ENCODE results near the gene ERCC6L2. TPM values are rescaled to one million over a fixed set of nuclear protein-coding genes. Genes with fewer than 3 reads are reported as not detected.

ERCC6L2 gene
- total and polyA plus RNA-seq, 2 donors (not counting 3 experiments of a cell fraction or from before 2014, with no cell fraction given), result 4.7 to 31.8 TPM

DNA sequence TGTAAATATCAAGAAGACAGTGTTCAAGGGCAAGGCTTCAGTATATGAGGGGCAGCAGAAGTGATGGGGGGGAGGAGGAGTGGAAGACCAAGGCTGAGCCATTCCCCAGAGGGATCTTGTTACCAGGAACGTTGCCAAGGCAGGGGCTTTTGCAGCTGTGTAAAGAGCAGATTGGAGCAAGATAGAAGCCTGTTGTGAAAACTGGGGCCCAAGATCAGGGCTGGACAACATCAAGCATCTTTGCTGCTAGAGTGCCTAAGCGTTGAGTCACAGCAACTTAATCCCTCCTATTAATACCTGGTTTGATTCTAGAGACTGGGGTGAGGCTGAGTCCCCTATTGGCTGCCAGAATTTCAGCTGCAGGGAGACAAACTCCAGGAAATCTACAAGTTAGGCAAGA is 18.4 kb upstream of the ERCC6L2 start:
- Histone ChIP-seq H4K20me1 (replicated peaks; ENCODE audit: control insufficient read depth, extremely low read depth, insufficient read depth, low read length) (no peaks in the 10 kb centered on the region), H3K4me3 (replicated peaks in 1 of 3; ENCODE audit: insufficient read depth in 1 of 3, low read depth in 1 of 3, low read length in 3 of 3) (no peak overlapping the region), H3K9me1 (replicated peaks; ENCODE audit: control insufficient read depth, extremely low read depth, insufficient read depth, low read length) (no peaks in the 10 kb centered on the region), H3K9ac (replicated peaks; ENCODE audit: extremely low read depth, insufficient read depth, low read length) (no peak overlapping the region), H3K4me1 (ENCODE audit: control insufficient read depth, extremely low read depth, insufficient read depth, low read length) (peaks cover 50% of the 10 kb centered on the region), H3K79me2 (ENCODE audit: control insufficient read depth, insufficient read depth, low read length) (no peaks in the 10 kb centered on the region), H3K9me3 (replicated peaks; ENCODE audit: control insufficient read depth, insufficient read depth, low read length) (no peaks in the 10 kb centered on the region), H3K4me2 (ENCODE audit: insufficient read depth, low read length) (no peak overlapping the region), H3K27ac (ENCODE audit: insufficient read depth, low read depth, low read length) (no peak overlapping the region), H3K36me3 (ENCODE audit: control insufficient read depth in 2 of 2, extremely low read depth in 1 of 2, insufficient read depth in 2 of 2, low read length in 2 of 2) (no peaks in the 10 kb centered on the region), H3K27me3 (ENCODE audit: control insufficient read depth in 2 of 2, insufficient read depth in 2 of 2, low read length in 2 of 2) (no peaks in the 10 kb centered on the region), H2AFZ (ENCODE audit: low read depth, low read length) (no peak overlapping the region)
- CTCF ChIA-PET, result no interaction called here
- intact Hi-C loops (cut with micrococcal nuclease), result loop anchor here (2.0 kb wide), 1 partner anchor 18 kb away; the partner anchor contains the start of gene ERCC6L2
- FAIRE-seq, result no peak
- peak; percentile 64 for DNase-seq (ENCODE audit: low read depth, low spot score)
- POLR2A ChIA-PET, result no interaction called here
- BruUV-seq (replicated peaks), result no TSS peak
- dilution Hi-C loops (cut with MboI; ENCODE audit: extremely low pct_ligation_motif_present, low sequenced_read_pairs), result no loop called here
- TF ChIP-seq MYC (IDR thresholded peaks at IDR 0.05; ENCODE audit: low read depth, low read length), result no peak
- TF ChIP-seq EZH2 (IDR thresholded peaks at IDR 0.05; ENCODE audit: borderline replicate concordance, low read depth, low read length, severe bottlenecking), result no peak
- peak; percentile 61 for TF ChIP-seq GATA2 (IDR thresholded peaks at IDR 0.05; ENCODE audit: insufficient read depth, insufficient read length, low read depth, low read length)

DNA sequence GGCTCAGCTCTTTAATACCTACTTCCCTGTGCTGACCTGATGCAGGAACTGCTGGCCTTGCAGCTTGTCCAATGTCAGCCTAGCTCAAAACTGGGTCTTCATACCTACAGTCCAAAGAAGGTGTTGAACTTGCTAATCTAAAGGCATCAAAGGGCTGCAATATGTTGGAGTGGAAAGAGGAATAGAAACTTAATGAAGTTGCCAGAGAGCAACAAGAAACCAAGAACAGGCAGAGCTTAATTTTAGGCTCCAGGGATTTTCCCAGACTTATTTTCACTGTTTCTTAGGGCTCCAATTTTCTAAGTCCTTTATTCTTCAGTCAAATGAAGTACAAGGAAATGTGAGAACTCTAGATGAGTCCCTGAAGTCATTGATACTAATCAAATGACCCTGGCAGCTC is 17.6 kb upstream of the ERCC6L2 start:
- POLR2A ChIA-PET, result no interaction called here
- H3K79me2 ChIP-seq (ENCODE audit: control insufficient read depth, insufficient read depth, low read length), result no peaks in the 10 kb centered on the region
- no peaks in the 10 kb centered on the region for H3K9me3 ChIP-seq (replicated peaks; ENCODE audit: control insufficient read depth, insufficient read depth, low read length)
- no TSS peak for BruUV-seq (replicated peaks)
- H2AFZ ChIP-seq (ENCODE audit: low read depth, low read length), result no peak overlapping the region
- TF ChIP-seq POLR2A (IDR thresholded peaks at IDR 0.05; ENCODE audit: low read depth, low read length) (no peak), FOS (IDR thresholded peaks at IDR 0.05; ENCODE audit: borderline replicate concordance, insufficient read depth, low read length) (no peak), JUN (IDR thresholded peaks at IDR 0.05; ENCODE audit: borderline replicate concordance, insufficient read depth, insufficient read length, low read depth) (no peak), POLR2AphosphoS5 (IDR thresholded peaks at IDR 0.05; ENCODE audit: insufficient read depth, low read depth, low read length) (no peak), EZH2 (IDR thresholded peaks at IDR 0.05; ENCODE audit: borderline replicate concordance, low read depth, low read length, severe bottlenecking) (no peak), GATA2 (IDR thresholded peaks at IDR 0.05; ENCODE audit: insufficient read depth, insufficient read length, low read depth, low read length) (no peak), MYC (IDR thresholded peaks at IDR 0.05; ENCODE audit: low read depth, low read length) (no peak)
- TF ChIP-seq, protein P1, sequence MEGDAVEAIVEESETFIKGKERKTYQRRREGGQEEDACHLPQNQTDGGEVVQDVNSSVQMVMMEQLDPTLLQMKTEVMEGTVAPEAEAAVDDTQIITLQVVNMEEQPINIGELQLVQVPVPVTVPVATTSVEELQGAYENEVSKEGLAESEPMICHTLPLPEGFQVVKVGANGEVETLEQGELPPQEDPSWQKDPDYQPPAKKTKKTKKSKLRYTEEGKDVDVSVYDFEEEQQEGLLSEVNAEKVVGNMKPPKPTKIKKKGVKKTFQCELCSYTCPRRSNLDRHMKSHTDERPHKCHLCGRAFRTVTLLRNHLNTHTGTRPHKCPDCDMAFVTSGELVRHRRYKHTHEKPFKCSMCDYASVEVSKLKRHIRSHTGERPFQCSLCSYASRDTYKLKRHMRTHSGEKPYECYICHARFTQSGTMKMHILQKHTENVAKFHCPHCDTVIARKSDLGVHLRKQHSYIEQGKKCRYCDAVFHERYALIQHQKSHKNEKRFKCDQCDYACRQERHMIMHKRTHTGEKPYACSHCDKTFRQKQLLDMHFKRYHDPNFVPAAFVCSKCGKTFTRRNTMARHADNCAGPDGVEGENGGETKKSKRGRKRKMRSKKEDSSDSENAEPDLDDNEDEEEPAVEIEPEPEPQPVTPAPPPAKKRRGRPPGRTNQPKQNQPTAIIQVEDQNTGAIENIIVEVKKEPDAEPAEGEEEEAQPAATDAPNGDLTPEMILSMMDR (IDR thresholded peaks at IDR 0.05; ENCODE audit: extremely low read depth in 1 of 2, insufficient read depth in 1 of 2, low read depth in 1 of 2, low read length in 2 of 2), result no peak
- TF ChIP-seq, protein P2, sequence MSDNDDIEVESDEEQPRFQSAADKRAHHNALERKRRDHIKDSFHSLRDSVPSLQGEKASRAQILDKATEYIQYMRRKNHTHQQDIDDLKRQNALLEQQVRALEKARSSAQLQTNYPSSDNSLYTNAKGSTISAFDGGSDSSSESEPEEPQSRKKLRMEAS (IDR thresholded peaks at IDR 0.05; ENCODE audit: insufficient read depth, insufficient read length), result no peak
- no peak overlapping the region for H3K4me2 ChIP-seq (ENCODE audit: insufficient read depth, low read length)
- FAIRE-seq (no peak), DNase-seq (ENCODE audit: low read depth, low spot score) (no peak)
- CTCF ChIA-PET, result no interaction called here
- no peak overlapping the region for H3K4me3 ChIP-seq (replicated peaks in 1 of 3; ENCODE audit: insufficient read depth in 1 of 3, low read depth in 1 of 3, low read length in 3 of 3)
- H3K36me3 ChIP-seq (ENCODE audit: control insufficient read depth in 2 of 2, extremely low read depth in 1 of 2, insufficient read depth in 2 of 2, low read length in 2 of 2), result no peaks in the 10 kb centered on the region
- no peaks in the 10 kb centered on the region for H3K27me3 ChIP-seq (ENCODE audit: control insufficient read depth in 2 of 2, insufficient read depth in 2 of 2, low read length in 2 of 2)
- peaks cover 42% of the 10 kb centered on the region for H3K4me1 ChIP-seq (ENCODE audit: control insufficient read depth, extremely low read depth, insufficient read depth, low read length)
- no peaks in the 10 kb centered on the region for H4K20me1 ChIP-seq (replicated peaks; ENCODE audit: control insufficient read depth, extremely low read depth, insufficient read depth, low read length)
- H3K9me1 ChIP-seq (replicated peaks; ENCODE audit: control insufficient read depth, extremely low read depth, insufficient read depth, low read length), result no peaks in the 10 kb centered on the region
- H3K27ac ChIP-seq (ENCODE audit: insufficient read depth, low read depth, low read length), result no peak overlapping the region
- H3K9ac ChIP-seq (replicated peaks; ENCODE audit: extremely low read depth, insufficient read depth, low read length), result no peak overlapping the region
- dilution Hi-C loops (cut with MboI; ENCODE audit: extremely low pct_ligation_motif_present, low sequenced_read_pairs) (no loop called here), intact Hi-C loops (cut with micrococcal nuclease) (loop anchor here (2.0 kb wide), 1 partner anchor 17 kb away; the partner anchor contains the start of gene ERCC6L2)
